Inferior parietal cortex (tissue), 1 donor: Measurements from ENCODE around the gene SLC8A1.

Experiments used
- DNase-seq: peaks from one replicate; pipeline ENCODE4 v3.0.0-alpha.2; 2016; ENCODE audit errors: extremely low spot score

Gene SLC8A1

DNA sequence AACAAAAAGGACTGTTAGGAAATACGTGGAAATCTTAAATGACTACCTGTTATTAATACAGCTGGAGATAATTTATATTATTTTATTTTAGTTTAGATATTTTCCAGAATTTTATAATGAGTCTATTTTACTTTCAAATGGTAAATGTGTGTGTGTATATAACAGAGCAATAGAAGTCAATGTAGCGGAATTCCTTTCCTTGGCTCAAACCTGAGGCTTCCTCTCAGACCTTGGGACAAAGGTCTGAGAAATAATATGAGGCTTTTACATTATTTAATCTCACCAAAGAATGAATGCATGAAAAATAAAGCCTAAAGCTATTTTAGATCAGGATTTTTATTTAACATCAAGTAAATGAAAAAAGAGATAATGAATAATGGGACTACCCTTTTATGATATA is 65.7 kb downstream of the SLC8A1 start:
- DNase-seq: no peak

DNA sequence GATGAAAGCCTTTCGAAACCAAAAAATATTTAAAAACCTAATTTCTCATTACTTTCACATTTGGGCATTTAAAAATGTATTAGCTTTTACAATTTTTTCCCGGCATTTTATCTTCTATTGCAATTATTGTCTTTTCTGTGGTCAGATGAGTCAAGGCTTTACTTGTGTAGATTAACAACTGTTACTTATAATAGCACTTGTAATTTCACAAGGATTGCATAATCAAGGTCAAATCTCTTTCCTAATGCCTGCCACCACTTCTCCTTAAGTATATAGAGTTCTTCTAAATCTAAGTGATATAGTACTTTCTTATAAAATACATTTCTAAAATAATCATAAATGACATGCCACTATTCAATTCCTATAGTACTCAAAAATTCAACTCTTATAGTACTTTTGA is 67.2 kb downstream of the SLC8A1 start:
- DNase-seq: no peak

DNA sequence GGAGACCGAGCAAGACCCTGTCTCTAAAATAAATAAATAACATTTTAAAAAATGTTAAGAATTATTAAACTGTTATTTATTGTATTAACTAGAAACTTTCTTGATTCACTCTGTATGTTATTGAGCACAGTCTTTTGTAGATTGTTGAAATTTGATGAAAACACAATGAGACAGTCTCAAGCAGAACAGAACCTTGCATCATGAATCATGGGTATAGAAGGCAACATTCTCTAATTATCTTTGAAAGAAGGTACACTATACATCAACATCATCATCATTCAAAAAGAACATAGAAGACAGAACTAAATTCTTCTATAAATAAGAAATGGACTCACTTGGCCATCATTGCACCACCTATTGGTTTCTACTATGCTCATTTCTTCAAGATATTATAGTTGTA is 67.7 kb downstream of the SLC8A1 start:
- DNase-seq: no peak

DNA sequence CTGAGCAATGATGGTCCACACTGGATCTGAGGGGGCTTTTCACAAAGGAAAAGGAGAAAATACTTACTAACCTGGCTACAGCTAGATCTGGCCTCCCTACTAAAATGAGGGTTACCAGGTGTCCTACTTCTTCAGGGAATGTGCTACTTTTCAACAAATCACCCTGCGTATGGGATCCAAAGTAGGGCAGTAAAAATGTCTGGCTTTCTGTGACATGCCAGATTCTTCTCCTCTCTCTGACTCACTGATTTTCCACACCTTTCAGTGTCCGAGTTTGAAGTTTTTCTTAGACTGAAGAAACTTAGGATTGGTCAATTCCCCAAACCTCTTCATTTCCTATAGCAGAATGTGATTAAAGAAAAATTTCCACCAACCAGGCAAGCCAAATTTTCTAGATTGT is 71.2 kb downstream of the SLC8A1 start:
- DNase-seq: no peak

DNA sequence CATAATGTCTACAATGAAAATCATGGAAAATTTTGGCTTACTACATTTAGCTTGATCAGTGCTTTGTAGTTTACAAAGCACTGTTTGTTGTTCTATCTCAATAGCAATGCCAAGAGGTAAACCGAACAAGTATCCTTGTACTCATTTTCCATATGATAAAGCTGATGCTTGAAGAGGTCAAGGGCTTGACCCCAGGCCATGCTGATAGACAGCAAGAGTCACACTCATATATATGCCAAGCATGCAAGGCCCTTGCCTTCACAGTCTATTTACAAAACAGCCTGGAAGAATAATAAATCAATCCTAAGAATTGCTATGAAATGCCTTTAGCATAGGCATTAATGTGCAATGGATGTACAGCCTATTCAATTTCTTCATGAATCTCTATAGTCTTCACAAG is 71.8 kb downstream of the SLC8A1 start:
- DNase-seq: no peak

DNA sequence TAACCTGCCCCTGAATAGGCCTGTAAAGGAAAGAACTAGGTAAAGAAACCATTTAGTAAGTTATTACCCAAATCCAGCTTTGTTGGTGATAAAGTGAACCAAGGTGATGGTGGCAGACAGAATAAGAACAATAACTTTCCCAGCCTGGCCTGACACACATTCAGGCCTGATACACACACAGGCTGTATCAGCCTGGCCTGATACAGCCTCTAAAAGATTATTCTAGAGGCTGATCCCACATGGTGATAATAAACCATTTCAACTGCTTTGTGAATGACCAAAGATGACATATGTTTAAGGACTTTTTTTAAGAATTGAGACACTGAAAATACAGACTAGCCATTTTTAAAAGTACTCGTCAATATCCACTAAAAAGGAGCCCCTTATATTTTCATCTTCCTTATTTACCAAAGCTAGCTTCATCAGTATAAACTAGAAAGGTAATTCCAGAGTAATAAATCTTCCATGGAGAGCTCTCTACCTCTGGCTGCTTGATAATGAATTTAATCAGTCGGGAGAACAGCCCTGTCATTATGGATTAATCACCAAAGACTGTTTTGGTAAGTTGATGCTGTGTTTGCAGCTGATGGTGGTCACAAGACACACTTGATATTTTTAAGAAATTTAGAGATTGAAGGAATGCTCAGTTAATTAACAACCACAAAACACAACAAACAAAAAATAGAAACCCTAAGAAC is 77.2 kb downstream of the SLC8A1 start:
- DNase-seq: no peak

DNA sequence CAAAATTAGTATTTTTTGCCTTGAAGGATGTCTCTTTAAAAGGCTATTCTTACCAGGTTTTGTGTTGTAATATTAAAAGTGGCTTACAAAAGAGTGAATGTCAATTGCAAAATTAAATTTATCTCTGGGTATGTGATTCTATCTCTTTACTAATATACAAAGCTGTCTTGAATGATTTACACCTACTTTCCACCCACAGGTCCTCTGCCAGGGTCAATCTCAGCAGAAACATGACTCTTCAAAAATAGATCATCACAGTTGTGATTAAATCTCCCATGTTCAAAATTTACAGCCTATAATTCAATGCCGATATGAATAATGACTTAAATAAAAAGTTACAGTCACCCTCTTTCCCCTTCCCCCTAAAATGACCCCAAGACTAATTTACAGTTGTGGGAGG is 78.8 kb downstream of the SLC8A1 start:
- no peak for DNase-seq

DNA sequence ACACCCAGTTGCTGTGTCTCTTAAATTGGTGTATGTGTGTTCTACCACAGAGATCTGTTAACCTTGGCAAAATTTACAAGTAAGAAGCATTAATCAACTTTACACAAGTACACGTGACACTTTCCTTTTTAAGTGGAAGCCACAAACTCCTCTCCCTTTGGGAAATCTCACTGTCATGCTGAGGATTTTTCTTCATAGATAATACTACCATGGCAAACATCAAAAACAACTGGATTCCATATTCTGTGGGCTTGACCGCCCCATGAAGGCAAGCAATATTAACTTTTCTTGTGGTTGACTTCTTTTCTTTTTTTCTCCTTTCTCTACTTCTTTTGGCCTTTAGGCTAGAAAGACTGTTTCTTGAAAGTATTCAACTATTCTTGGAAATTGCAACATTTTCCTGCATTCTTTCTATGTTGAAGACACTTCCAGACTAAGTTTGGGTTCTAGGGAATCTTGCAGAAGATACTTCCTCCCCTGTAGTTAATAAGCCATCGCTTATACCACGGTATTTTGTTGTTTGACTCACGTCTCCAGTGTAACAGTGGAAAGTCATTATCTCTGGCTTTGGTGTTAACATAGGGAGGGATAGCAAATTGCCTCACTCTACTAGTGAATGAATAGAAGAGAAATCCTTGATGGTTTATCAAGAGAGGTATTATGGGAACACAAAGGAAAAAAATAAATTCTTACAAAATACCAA is 79.5 kb downstream of the SLC8A1 start:
- DNase-seq: no peak

DNA sequence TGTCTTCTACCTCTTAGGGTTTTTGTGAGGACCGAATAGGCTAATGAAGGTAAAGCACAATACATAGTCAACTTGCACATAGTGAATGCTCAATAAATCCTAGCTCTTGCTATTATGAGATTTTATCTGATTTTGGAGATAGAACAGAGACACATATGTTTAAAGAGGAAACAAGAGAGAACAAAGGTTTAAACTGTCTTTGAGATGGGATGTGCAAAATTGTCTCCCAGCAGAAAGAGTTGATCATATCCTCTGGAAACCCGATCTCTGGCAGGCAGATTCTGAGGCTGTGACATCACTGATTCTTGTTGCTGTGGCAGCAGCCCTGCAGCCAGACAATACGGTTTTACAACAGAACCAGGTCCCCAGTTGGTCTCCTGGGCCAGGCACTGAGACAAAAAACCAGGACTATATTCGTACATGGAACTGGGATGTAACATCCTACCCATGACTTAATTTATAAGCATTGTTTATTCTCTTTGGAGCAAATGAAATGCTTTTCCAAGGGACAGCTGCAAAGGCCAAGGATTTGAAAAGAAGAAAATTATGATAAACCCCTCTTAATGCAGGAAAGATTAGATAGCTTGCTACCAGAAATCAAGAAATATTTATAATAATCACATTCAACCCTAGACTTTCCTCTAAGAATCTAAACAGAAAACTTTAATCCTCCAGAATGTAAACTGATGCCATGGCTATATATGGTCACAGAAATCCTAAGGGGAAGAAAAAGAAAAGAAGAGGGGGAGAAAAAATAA is 80.2 kb downstream of the SLC8A1 start:
- no peak for DNase-seq

DNA sequence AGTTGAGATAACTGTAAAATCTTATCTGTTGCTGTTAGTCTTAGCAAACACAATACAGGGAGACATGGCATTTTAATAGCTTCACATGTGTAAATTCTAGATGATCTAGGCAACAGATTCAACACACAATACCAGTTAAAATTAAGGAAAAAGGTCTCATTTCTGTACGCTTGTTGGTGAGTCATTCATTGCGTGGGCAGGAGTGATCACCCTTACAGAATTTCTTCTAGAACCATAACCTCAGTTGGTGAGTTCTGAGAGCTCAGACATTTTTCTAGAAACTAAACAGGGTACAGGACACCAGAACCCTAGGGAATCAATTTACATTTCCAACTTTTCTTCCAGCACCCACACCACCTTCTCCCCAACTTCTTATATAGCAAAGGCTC is 81.9 kb downstream of the SLC8A1 start:
- no peak for DNase-seq

DNA sequence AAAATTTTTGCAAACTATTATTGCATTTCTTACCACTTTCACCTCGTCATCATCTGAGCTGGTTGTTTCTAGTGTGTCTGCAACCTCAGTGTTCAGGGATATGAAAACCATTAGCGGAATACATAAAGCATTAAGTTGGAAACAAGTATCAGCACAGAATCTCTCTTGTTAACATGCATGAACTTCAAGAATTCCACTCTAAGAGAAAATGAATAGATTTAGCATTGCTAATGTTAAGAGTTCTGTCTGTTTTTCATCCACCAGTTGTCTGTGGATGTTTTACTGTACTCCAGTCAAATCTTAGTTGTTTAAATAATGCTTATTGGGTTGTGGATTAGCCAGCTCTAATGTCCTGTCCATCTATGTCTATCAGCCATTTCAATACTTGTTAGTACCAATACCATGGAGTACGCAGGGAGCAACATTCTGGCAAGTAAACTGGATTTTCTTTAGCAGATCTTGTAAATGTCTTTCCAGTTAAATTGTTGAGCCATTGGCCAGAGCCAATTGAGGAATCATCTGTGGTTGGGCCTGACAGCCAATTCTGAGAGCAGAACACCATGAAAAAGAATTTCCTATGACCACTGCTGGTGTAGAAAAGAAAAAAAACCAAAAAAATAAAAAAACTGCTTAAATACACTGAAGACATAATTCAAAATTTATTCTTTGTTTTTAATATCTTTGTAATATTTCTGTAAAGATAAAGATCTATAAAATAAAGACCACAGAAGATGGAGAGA is 82.5 kb downstream of the SLC8A1 start:
- DNase-seq: no peak

DNA sequence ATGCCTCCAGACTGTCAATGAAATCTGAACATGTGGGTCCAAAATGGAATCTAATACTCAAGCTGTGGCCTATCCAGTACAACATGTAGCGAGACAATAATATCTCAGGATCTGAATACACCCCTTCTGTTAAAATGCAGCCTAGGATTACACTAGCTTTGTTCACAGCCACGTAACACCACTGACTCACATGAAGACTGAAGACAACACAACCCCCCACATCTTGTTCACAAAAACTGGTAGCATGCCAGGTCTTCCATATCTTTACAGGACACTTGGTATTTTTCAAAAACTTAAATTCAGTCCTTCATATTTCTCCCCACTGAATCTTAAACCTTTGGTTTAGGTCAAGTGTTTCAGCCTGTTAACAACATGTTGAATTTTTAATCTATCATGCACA is 84.2 kb downstream of the SLC8A1 start:
- DNase-seq: no peak

DNA sequence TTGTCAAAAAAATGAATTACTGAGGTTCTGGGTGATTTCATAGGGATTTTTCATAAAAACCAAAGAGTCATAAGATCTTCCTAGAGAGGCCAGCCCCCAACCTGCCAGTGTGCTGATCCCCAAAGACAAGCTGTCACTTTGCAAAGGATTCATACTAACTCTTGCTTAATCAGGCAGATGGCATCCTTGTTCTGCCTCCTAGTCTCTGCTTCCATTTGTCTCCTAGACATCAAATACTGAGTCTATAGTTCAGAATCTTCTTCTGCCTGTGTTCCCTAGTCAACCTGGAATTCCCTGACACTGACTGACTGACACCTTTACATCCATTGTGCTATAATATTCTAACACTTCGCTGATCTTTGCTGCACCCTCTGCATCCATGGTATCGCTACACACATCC is 84.9 kb downstream of the SLC8A1 start:
- no peak for DNase-seq

DNA sequence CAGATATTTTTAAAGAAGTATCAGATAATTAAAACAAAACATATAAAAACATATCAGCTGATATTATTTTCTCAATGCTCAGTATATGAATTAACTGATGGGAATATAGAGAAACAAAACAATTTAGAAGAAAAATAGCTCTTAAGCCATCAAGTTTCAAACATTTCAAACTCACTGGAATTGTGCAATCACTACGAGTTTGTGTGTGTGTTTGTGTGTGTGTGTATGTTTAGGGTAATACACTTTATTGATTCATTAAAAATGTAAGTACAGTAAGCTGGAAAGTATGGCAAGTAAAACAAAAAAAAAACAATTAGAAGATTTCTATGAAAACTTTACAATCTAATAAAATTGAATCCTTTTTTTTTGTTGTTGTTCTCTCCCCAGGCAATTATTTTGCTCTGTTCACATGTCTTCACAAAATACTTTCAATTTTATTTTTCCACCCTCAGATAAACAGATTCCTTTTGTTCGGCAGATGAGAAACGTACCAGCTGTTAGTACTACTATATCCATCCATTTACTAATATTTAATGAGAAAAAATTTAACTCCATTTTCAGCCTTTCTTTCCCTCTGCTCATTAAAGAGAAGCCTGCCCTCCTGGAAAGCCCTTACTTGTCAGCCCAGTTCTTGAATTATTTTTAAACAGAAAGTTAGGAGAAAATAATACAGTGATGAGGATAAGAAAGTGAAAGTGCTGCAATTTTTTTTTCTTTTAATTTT is 87.6 kb downstream of the SLC8A1 start:
- DNase-seq: no peak

DNA sequence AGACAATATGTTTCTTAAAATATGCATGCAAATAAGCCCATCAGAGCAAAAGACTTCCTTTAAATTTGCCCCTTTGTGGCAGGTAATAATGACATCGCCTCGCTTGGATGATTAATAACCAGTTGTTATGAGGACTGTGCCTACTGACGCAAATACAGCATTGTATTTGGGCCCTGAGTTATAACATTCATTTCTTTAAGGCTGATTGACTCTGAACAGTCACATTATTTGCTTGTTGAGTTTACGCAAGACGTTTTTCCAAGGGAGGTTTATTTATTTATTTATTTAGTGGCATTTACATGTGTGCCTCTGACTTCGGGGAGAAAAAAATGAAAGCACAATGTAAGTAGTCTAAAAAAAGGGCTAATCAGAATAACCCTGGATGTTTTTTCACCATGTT is 88.3 kb downstream of the SLC8A1 start:
- DNase-seq: no peak

DNA sequence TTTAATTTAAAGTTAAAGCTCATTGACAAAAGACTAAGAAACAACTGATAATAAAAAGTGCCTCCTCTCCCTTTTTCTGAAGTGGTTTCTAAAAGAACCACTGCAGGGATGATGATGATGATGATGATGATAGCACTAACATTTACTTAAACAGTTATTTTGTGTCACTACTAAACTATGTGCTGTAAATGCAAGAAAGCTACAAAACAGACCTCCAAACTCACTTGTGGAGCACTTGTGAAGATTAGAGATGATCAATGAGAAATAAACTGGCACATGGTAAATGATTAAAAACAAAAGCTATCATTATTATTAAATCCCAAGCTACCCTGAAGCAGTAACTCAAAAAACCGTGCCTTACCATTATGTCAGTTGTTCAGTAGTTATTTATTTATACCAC is 88.7 kb downstream of the SLC8A1 start:
- DNase-seq: no peak

DNA sequence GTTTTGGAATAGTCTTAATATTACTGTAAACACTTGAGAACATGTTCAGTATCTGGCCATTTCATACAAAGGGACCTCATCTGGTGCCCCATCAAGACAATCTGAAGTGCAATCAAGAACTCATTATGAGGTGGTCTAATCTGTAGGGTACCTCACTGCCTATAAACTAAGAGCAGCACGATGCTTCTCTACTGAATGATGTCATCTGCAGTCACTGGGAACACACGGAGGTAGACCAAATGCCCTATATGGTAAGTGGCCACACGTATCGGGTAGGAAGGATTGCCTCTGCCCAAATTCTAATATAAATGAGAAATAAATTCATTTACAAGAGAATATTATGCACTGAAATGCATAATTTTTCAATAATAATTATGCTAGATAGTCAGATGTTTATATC is 90.4 kb downstream of the SLC8A1 start:
- DNase-seq: no peak

DNA sequence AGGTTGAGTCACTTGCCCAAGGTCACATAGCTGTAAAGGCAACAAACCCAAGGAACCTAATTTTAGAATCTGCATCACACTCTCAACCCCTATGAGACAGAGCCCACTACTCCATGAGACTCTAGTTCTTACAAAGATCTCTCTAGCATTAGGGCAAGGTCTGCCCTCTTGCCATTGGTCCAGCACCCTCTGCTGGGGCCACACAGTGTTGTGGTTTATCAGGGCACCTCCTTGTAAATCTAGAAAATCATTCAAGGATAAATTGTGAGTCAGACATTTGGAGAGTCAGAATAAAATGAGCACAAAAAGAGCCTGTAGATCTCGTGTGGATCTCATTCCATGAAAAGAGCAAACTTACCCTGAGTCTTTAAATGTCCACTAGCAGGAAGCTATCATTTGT is 91.2 kb downstream of the SLC8A1 start:
- no peak for DNase-seq

DNA sequence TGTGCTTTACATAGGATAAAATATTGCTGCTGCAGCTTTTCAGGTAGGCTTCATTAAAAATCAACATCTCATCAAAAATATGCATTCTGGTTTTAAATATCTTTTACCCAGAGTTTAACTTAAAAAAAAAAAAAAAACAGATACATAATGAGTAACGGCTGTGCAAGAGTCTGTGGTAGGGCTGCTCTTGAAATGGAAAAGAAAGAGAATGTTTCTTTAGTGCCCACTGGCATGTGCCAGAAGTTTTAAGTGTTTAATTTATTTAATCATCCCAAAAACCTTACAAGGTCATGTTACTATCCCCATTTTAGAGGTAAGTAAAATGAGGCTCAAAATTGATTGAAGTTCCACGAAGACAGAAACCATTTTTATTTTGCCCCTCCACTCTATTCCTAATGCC is 92.1 kb downstream of the SLC8A1 start:
- no peak for DNase-seq

DNA sequence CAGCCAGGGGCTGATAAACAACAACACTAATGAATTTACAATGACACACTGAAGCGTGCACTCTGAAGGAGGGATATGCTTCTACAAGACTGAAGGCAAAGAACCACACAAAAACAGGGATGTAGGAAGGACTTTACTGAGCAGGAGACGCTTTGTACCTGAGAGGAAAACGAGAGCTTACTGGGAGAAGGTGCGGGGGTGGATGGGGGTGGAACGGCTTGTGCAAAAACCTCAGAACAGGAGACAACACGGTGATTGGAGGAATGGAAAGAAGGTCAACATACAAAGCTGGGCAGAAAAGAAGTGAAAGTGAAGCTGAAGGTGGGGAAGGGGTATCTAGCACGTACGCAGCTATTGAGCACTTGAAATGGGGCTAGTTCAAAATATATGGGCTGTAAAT is 93.1 kb downstream of the SLC8A1 start:
- DNase-seq: no peak

DNA sequence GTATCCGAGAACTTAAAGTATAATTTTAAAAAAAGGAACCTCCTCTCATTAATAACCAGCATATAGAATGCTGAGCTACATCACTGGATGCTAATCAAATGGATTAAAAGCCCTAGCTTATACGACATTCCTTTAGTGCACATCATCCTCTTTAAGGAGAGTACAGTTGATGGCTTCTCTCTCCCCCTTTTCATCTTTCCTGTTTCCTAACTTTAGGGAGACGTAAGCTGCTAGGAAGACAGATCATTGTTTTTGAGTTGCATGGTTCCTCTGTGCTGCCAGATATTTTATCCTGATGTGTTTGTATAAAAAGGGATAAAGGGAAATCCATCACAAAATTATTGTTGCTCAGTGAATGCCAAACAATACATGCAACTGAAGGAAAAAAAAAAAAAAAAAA is 94.2 kb downstream of the SLC8A1 start:
- no peak for DNase-seq

DNA sequence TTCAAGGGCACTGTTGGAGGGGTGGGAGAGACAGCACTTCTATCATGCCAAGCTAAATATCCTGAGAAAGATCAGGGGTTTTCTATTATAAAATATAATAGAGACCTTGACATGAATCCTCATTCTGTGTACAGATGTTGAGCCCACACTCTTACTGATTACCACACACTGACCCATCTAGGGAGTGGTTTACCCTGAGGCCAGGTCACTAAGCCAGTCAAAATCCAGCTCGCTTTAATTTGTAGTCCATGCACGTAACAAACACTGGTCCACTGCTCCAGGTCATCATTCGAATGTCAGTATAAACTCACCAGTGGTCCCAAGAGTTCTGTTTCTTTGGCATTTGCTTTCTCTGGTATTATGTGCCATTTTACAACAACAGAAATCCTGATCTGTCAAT is 96.4 kb downstream of the SLC8A1 start:
- no peak for DNase-seq
